Esophagus muscularis mucosa (tissue), 4 donors: Measurements from ENCODE around the gene RSRC1. TPM values are rescaled to one million over a fixed set of nuclear protein-coding genes. Genes with fewer than 3 reads are reported as not detected.
"Not testable (repeated sequence)": the region's sequence is repeated elsewhere in the genome, so short reads cannot be mapped to it uniquely, and the experiment has no call there.

ENCODE experiments used
- DNase-seq: peaks from one replicate; pipeline ENCODE4 v3.0.0-alpha.2; 2017; ENCODE audit errors: extremely low spot score
- H3K27ac ChIP-seq, 4 donors: fragments of 200-600 bp; sonication (generic); replicated peaks in 1 of 4; 1 replicate in 3 of 4; 2 replicates in 1 of 4; pipeline ENCODE4 v1.5.1; 2016 to 2019; ENCODE audit warnings: mild to moderate bottlenecking in 1 of 4
- H3K27me3 ChIP-seq, 4 donors: fragments of 200-600 bp; sonication (generic); one replicate each; pipeline versions ENCODE4 v1.5.1 to v1.6.0; 2016 to 2019
- H3K36me3 ChIP-seq, 4 donors: fragments of 200-600 bp; sonication (generic); one replicate each; pipeline ENCODE4 v1.5.1; 2016 to 2019
- H3K4me1 ChIP-seq, 4 donors: fragments of 200-600 bp; sonication (generic); one replicate each; pipeline ENCODE4 v1.5.1; 2016 to 2019
- H3K4me3 ChIP-seq, 4 donors: fragments of 200-600 bp; sonication (generic); 1 replicate in 2 of 4; 2 replicates in 2 of 4; pipeline ENCODE4 v1.5.1; 2016 to 2019; ENCODE audit warnings: mild to moderate bottlenecking in 4 of 4, moderate library complexity in 1 of 4
- H3K9me3 ChIP-seq, 4 donors: fragments of 200-600 bp; sonication (generic); 1 replicate in 3 of 4; 2 replicates in 1 of 4; pipeline ENCODE4 v1.5.1; 2016 to 2019
- CTCF ChIP-seq, 3 experiments: fragments of 200-600 bp in 2 of 3; fragments of 450-650 bp in 1 of 3; sonication (generic) in 2 of 3; IDR thresholded peaks; one replicate each; pipeline ENCODE4 v1.5.1; 2017 to 2019; ENCODE audit warnings: antibody characterized with exemption in 3 of 3, mild to moderate bottlenecking in 2 of 3, moderate library complexity in 1 of 3
- EP300 ChIP-seq: sonication (generic); formaldehyde crosslinking; IDR thresholded peaks from one replicate; pipeline ENCODE4 v1.6.1; 2017; ENCODE audit warnings: antibody characterized with exemption
- POLR2A ChIP-seq: fragments of 450-650 bp; IDR thresholded peaks from one replicate; pipeline ENCODE4 v1.6.1; 2017; ENCODE audit warnings: antibody characterized with exemption, moderate library complexity, mild to moderate bottlenecking, low read depth
- POLR2AphosphoS5 ChIP-seq, 2 donors: sonication (generic); formaldehyde crosslinking; IDR thresholded peaks; one replicate each; pipeline ENCODE4 v1.6.1; 2017; ENCODE audit warnings: antibody characterized with exemption in 2 of 2
- WGBS: methylation state at CpG from one replicate; pipeline ENCODE4 v1.1.5; 2018; 5-methylcytosine and 5-hydroxymethylcytosine counted together
- intact Hi-C: fragments of 100-400 bp; cut with DNase I; formaldehyde crosslinking; loops from one replicate; pipeline ENCODE4 v1.15.1; 2023
- total RNA-seq, 4 donors: library from RNA; depleted of rRNA; stranded (reverse); fragments of >200 nt; gene quantifications; one replicate each; pipeline versions ENCODE4 v1.1.0 to v1.2.1, GENCODE V29; 2016

Gene RSRC1
- total RNA-seq, 4 donors from 2014 or later, result 33.1 to 57.3 (median 40.6) TPM

GRCh38 chr3:158539414-158540014 is 429.6 kb downstream of the RSRC1 start:
- intact Hi-C loops, result no loop called here
- TF ChIP-seq CTCF (IDR thresholded peaks at IDR 0.05) (peak; percentile 27 to 52 (median 38)), POLR2AphosphoS5 (IDR thresholded peaks at IDR 0.05) (no peak)
- H3K27ac ChIP-seq, result no peak overlapping the region
- no peak for DNase-seq
- 77% methylated on average over 3 of the region's 3 CpGs for WGBS
- no peaks in the 10 kb centered on the region for H3K4me1 ChIP-seq
- no peaks in the 10 kb centered on the region for H3K9me3 ChIP-seq
- peaks cover 0 to 13% (median 2%) of the 10 kb centered on the region in 4 donors for H3K36me3 ChIP-seq
- H3K4me3 ChIP-seq, result no peak overlapping the region
- no peaks in the 10 kb centered on the region for H3K27me3 ChIP-seq

- Histone ChIP-seq H3K4me3 (no peak overlapping the region), H3K36me3 (peaks cover 0 to 17% (median 2%) of the 10 kb centered on the region in 4 donors), H3K27me3 (no peaks in the 10 kb centered on the region), H3K4me1 (no peaks in the 10 kb centered on the region), H3K9me3 (no peaks in the 10 kb centered on the region), H3K27ac (no peak overlapping the region)
- intact Hi-C loops, result no loop called here
- DNase-seq, result no peak
- TF ChIP-seq POLR2A (no peak), CTCF (IDR thresholded peaks at IDR 0.05) (no peak), EP300 (no peak), POLR2AphosphoS5 (IDR thresholded peaks at IDR 0.05) (no peak)
- WGBS, result 100% methylated on average over 1 of the region's 1 CpG
Observed at GRCh38 chr3:158540066-158540465, 430.2 kb downstream of the RSRC1 start.

- Histone ChIP-seq H3K27ac (no peak overlapping the region), H3K4me3 (no peak overlapping the region), H3K27me3 (no peaks in the 10 kb centered on the region), H3K36me3 (peaks cover 0 to 16% (median 2%) of the 10 kb centered on the region in 4 donors), H3K9me3 (no peaks in the 10 kb centered on the region), H3K4me1 (no peaks in the 10 kb centered on the region)
- 58% methylated on average over 4 of the region's 4 CpGs for WGBS
- no peak for DNase-seq
- no peak for TF ChIP-seq POLR2A
- no peak for TF ChIP-seq EP300
- no peak for TF ChIP-seq POLR2AphosphoS5 (IDR thresholded peaks at IDR 0.05)
- TF ChIP-seq CTCF (IDR thresholded peaks at IDR 0.05), result no peak
- intact Hi-C loops, result no loop called here
Observed at GRCh38 chr3:158548691-158549090, 438.8 kb downstream of the RSRC1 start.

GRCh38 chr3:158549938-158550337 is 440.0 kb downstream of the RSRC1 start:
- H3K27ac ChIP-seq, H3K4me1 ChIP-seq, DNase-seq, H3K4me3 ChIP-seq, H3K9me3 ChIP-seq, H3K27me3 ChIP-seq, intact Hi-C loops, H3K36me3 ChIP-seq: not testable (repeated sequence)
- 96% methylated on average over 6 of the region's 9 CpGs for WGBS

GRCh38 chr3:158552124-158552523 is 442.2 kb downstream of the RSRC1 start:
- Histone ChIP-seq H3K9me3 (no peaks in the 10 kb centered on the region), H3K36me3 (peaks cover 0 to 4% (median 2%) of the 10 kb centered on the region in 4 donors), H3K27ac (no peak overlapping the region), H3K4me3 (no peak overlapping the region), H3K4me1 (no peaks in the 10 kb centered on the region), H3K27me3 (no peaks in the 10 kb centered on the region)
- no peak for DNase-seq
- intact Hi-C loops, result no loop called here
- 83% methylated on average over 2 of the region's 2 CpGs for WGBS
- TF ChIP-seq CTCF (IDR thresholded peaks at IDR 0.05) (no peak), POLR2A (no peak), POLR2AphosphoS5 (IDR thresholded peaks at IDR 0.05) (no peak), EP300 (no peak)
